MM.1S (cell line): ENCODE results near the gene SH3TC2.

Experiments used
- DNase-seq: peaks from one replicate; pipeline ENCODE4 v3.0.0-alpha.2; 2015
- H2AFZ ChIP-seq: fragments of 300-600 bp; sonication (generic); 2 replicates; pipeline ENCODE4 v1.6.0; 2016; ENCODE audit warnings: antibody characterized with exemption, low read length
- H3F3A ChIP-seq: fragments of 300-600 bp; sonication (generic); 2 replicates; pipeline ENCODE4 v1.6.1; 2016; ENCODE audit warnings: mild to moderate bottlenecking, antibody characterized with exemption, low read length, moderate library complexity, mixed read lengths; ENCODE audit not compliant: insufficient read depth
- H3K27ac ChIP-seq: fragments of 300-600 bp; sonication (generic); 2 replicates; pipeline ENCODE4 v1.5.1; 2016; ENCODE audit warnings: mild to moderate bottlenecking, low read length
- H3K27me3 ChIP-seq: fragments of 300-600 bp; sonication (generic); replicated peaks from 2 replicates; pipeline ENCODE4 v1.6.0; 2016; ENCODE audit warnings: low read length; ENCODE audit not compliant: insufficient read depth
- H3K36me3 ChIP-seq: fragments of 300-600 bp; sonication (generic); replicated peaks from 2 replicates; pipeline ENCODE4 v1.6.1; 2016; ENCODE audit warnings: mild to moderate bottlenecking, low read length, mixed read lengths; ENCODE audit not compliant: insufficient read depth
- H3K4me1 ChIP-seq: fragments of 300-600 bp; sonication (generic); 2 replicates; pipeline ENCODE4 v1.6.1; 2016; ENCODE audit warnings: low read length, mixed read lengths
- H3K4me2 ChIP-seq: fragments of 300-600 bp; sonication (generic); 2 replicates; pipeline ENCODE4 v1.6.0; 2016; ENCODE audit warnings: low read depth, low read length
- H3K4me3 ChIP-seq: fragments of 300-600 bp; sonication (generic); 2 replicates; pipeline ENCODE4 v1.5.1; 2016; ENCODE audit warnings: low read length, mixed read lengths
- H3K79me2 ChIP-seq: fragments of 300-600 bp; sonication (generic); 2 replicates; pipeline ENCODE4 v1.6.1; 2016; ENCODE audit warnings: mixed run types, low read length, mixed read lengths
- H3K9ac ChIP-seq: fragments of 300-600 bp; sonication (generic); 2 replicates; pipeline ENCODE4 v1.6.1; 2016; ENCODE audit warnings: low read length, mixed read lengths
- H3K9me2 ChIP-seq: fragments of 300-600 bp; sonication (generic); replicated peaks from 2 replicates; pipeline ENCODE4 v1.6.1; 2016; ENCODE audit warnings: mild to moderate bottlenecking, low read length, mixed read lengths; ENCODE audit not compliant: insufficient read depth
- H3K9me3 ChIP-seq: fragments of 300-600 bp; sonication (generic); replicated peaks from 2 replicates; pipeline ENCODE4 v1.6.1; 2016; ENCODE audit warnings: mild to moderate bottlenecking, low read length, mixed read lengths; ENCODE audit not compliant: insufficient read depth
- H4K20me1 ChIP-seq: fragments of 300-600 bp; sonication (generic); 2 replicates; pipeline ENCODE4 v1.6.1; 2016; ENCODE audit warnings: mild to moderate bottlenecking, low read length, moderate library complexity, mixed read lengths; ENCODE audit not compliant: insufficient read depth
- CTCF ChIP-seq: fragments of 300-600 bp; sonication (generic); IDR thresholded peaks from 2 replicates; pipeline ENCODE4 v1.5.1; 2016; ENCODE audit warnings: antibody characterized with exemption, low read length, mixed read lengths
- EZH2 ChIP-seq: fragments of 300-600 bp; sonication (generic); optimal IDR thresholded peaks from 2 replicates; pipeline ENCODE3; 2017; ENCODE audit warnings: low read depth, mild to moderate bottlenecking, antibody characterized with exemption, low read length, mixed read lengths
- EZH2phosphoT487 ChIP-seq: fragments of 300-600 bp; sonication (generic); IDR thresholded peaks from 2 replicates; pipeline ENCODE4 v1.6.1; 2018; ENCODE audit warnings: antibody characterized with exemption, low read length

The SH3TC2 gene

GRCh38 chr5:148978370-148979082 is 84.3 kb downstream of the SH3TC2 start:
- Histone ChIP-seq H3K9me3 (no peaks in the 10 kb centered on the region), H3F3A (no peaks in the 10 kb centered on the region), H3K27me3 (no peaks in the 10 kb centered on the region), H3K4me1 (no peaks in the 10 kb centered on the region), H3K79me2 (no peaks in the 10 kb centered on the region), H3K4me2 (no peak overlapping the region), H4K20me1 (no peaks in the 10 kb centered on the region), H3K4me3 (no peak overlapping the region), H2AFZ (no peak overlapping the region), H3K27ac (no peak overlapping the region), H3K36me3 (no peaks in the 10 kb centered on the region), H3K9me2 (no peaks in the 10 kb centered on the region), H3K9ac (no peak overlapping the region)
- no peak for TF ChIP-seq EZH2
- TF ChIP-seq EZH2phosphoT487 = no peak
- no peak for TF ChIP-seq CTCF
- DNase-seq = no peak

GRCh38 chr5:148976569-148977381 is 86.1 kb downstream of the SH3TC2 start:
- no peak overlapping the region for H3K4me2 ChIP-seq
- no peak overlapping the region for H3K27ac ChIP-seq
- H3K4me3 ChIP-seq = no peak overlapping the region

GRCh38 chr5:148974642-148975327 is 88.1 kb downstream of the SH3TC2 start:
- no peak for DNase-seq
- Histone ChIP-seq H3K4me1 (no peaks in the 10 kb centered on the region), H3K4me2 (no peak overlapping the region), H3K27me3 (no peaks in the 10 kb centered on the region), H4K20me1 (no peaks in the 10 kb centered on the region), H2AFZ (no peak overlapping the region), H3F3A (no peaks in the 10 kb centered on the region), H3K4me3 (no peak overlapping the region), H3K9me3 (no peaks in the 10 kb centered on the region), H3K9ac (no peak overlapping the region), H3K36me3 (no peaks in the 10 kb centered on the region), H3K27ac (no peak overlapping the region), H3K9me2 (no peaks in the 10 kb centered on the region), H3K79me2 (no peaks in the 10 kb centered on the region)
- no peak for TF ChIP-seq CTCF
- TF ChIP-seq EZH2 = no peak
- no peak for TF ChIP-seq EZH2phosphoT487

More at GRCh38 chr5:148976569-148977381, 86.1 kb downstream of the SH3TC2 start:
- H3K9ac ChIP-seq = no peak overlapping the region
- H3F3A ChIP-seq = no peaks in the 10 kb centered on the region
- H3K36me3 ChIP-seq = no peaks in the 10 kb centered on the region
- no peaks in the 10 kb centered on the region for H3K79me2 ChIP-seq
- TF ChIP-seq EZH2phosphoT487 (no peak), CTCF (no peak), EZH2 (no peak)
- H3K9me2 ChIP-seq = no peaks in the 10 kb centered on the region
- no peaks in the 10 kb centered on the region for H3K4me1 ChIP-seq
- no peaks in the 10 kb centered on the region for H3K27me3 ChIP-seq
- H3K9me3 ChIP-seq = no peaks in the 10 kb centered on the region
- no peak for DNase-seq
- H4K20me1 ChIP-seq = no peaks in the 10 kb centered on the region
- no peak overlapping the region for H2AFZ ChIP-seq
